Caco-2 (cell line): Measurements from ENCODE around the gene LPCAT1. TPM values are rescaled to one million over a fixed set of nuclear protein-coding genes. Genes with fewer than 3 reads are reported as not detected.

Source experiments
- BruUV-seq: library from RNA; stranded (reverse); fragments of 400-500 nt; replicated peaks from 2 replicates; lab custom pipeline; 2021; lab: Mats Ljungman, UMichigan
- CTCF ChIA-PET: fragments of 300-600 bp; sonication (Branson Sonifier 250); formaldehyde crosslinking; loops from one replicate; lab custom pipeline; 2022; ENCODE audit warnings: antibody characterized with exemption; lab: Charles Lee
- POLR2A ChIA-PET: fragments of 300-600 bp; sonication (Branson Sonifier 250); formaldehyde crosslinking; loops from one replicate; lab custom pipeline; 2022; ENCODE audit warnings: antibody characterized with exemption; lab: Charles Lee
- DNase-seq, 2 experiments: peaks; one replicate each; pipeline versions ENCODE4 v3.0.0 to v3.0.0-alpha.2; 2020 to 2022
- H3K27me3 ChIP-seq: replicated peaks from 2 replicates; pipeline ENCODE4 v1.6.0; 2011; ENCODE audit warnings: low read length; ENCODE audit not compliant: control insufficient read depth, insufficient read depth
- H3K36me3 ChIP-seq: 2 replicates; pipeline ENCODE4 v1.5.1; 2011; ENCODE audit warnings: low read length; ENCODE audit not compliant: control insufficient read depth, insufficient read depth
- H3K4me1 ChIP-seq: fragments of 250-450 bp; sonication (Bioruptor Pico); 2 replicates; pipeline ENCODE4 v1.5.1; 2020; ENCODE audit warnings: mild to moderate bottlenecking
- H3K4me3 ChIP-seq: 2 replicates; pipeline ENCODE4 v1.5.1; 2011; ENCODE audit warnings: low read depth, mild to moderate bottlenecking, control low read depth, low read length
- H3K9me3 ChIP-seq: fragments of 250-450 bp; sonication (Bioruptor Pico); 2 replicates; pipeline ENCODE4 v1.5.1; 2020; ENCODE audit warnings: mild to moderate bottlenecking, moderate library complexity
- H3K27ac Mint-ChIP-seq: one replicate; pipeline ENCODE4 v1.8.0; 2022; ENCODE audit warnings: mixed read lengths; ENCODE audit not compliant: unreplicated experiment
- H3K27me3 Mint-ChIP-seq: one replicate; pipeline ENCODE4 v1.8.0; 2022; ENCODE audit warnings: mixed read lengths; ENCODE audit not compliant: insufficient read depth, unreplicated experiment
- H3K36me3 Mint-ChIP-seq: one replicate; pipeline ENCODE4 v1.8.0; 2022; ENCODE audit warnings: mild to moderate bottlenecking, mixed read lengths; ENCODE audit not compliant: insufficient read depth, unreplicated experiment
- H3K4me1 Mint-ChIP-seq: one replicate; pipeline ENCODE4 v1.8.0; 2022; ENCODE audit warnings: low read depth, mixed read lengths; ENCODE audit not compliant: unreplicated experiment
- H3K4me3 Mint-ChIP-seq: one replicate; pipeline ENCODE4 v1.8.0; 2022; ENCODE audit warnings: mild to moderate bottlenecking, moderate library complexity, mixed read lengths; ENCODE audit not compliant: unreplicated experiment
- H3K9me3 Mint-ChIP-seq: one replicate; pipeline ENCODE4 v1.8.0; 2022; ENCODE audit warnings: mixed read lengths; ENCODE audit not compliant: unreplicated experiment
- intact Hi-C: fragments of 100-400 bp; cut with micrococcal nuclease; formaldehyde crosslinking; loops from one replicate; pipeline ENCODE4 v1.10.0; 2022; ENCODE audit not compliant: unreplicated experiment
- total RNA-seq: library from RNA; stranded (reverse); gene quantifications from 2 replicates; pipeline ENCODE4 v1.2.3, GENCODE V29; 2022
- TF ChIP-seq, protein P1 (sequence below), 2 experiments: fragments of 200-600 bp in 1 of 2; IDR thresholded peaks; 1 replicate in 1 of 2; 2 replicates in 1 of 2; pipeline versions ENCODE4 v1.5.1 to v1.8.0; 2011 to 2022; ENCODE audit warnings: antibody characterized with exemption in 1 of 2, control low read depth in 1 of 2, inconsistent platforms in 1 of 2, low read depth in 1 of 2, low read length in 1 of 2, mild to moderate bottlenecking in 1 of 2, moderate library complexity in 1 of 2; ENCODE audit not compliant: insufficient read depth in 1 of 2, severe bottlenecking in 1 of 2, unreplicated experiment in 1 of 2

The LPCAT1 gene
- total RNA-seq, 1 experiment from 2014 or later = 52.8 TPM

DNA sequence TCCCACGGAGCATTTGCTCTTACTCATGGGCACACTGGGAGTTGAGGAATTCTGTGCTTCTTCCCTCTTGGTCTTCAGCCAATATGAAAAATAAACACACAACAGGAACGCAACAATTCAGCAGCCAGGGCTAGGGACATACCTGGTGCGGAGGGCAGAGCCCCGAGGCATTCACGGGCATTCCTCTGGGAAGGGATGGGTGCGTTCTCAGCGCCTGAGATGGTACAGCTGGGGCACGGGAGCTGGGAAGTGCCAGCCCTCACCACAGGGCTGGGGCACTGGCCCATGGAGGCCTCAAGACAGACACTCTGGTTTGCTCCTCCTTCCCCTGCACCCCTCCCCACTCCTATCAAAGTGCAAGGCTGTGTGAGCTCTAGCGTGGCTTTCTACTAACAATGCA lies 80.6 kb downstream of the LPCAT1 start:
- Mint-ChIP-seq H3K4me1 (no peaks in the 10 kb centered on the region), H3K9me3 (peaks cover 17% of the 10 kb centered on the region), H3K27me3 (peaks cover 7% of the 10 kb centered on the region), H3K36me3 (no peaks in the 10 kb centered on the region), H3K27ac (no peak overlapping the region), H3K4me3 (no peak overlapping the region)
- intact Hi-C loops = no loop called here
- Histone ChIP-seq H3K36me3 (no peaks in the 10 kb centered on the region), H3K9me3 (no peaks in the 10 kb centered on the region), H3K4me3 (no peak overlapping the region), H3K4me1 (no peaks in the 10 kb centered on the region), H3K27me3 (no peaks in the 10 kb centered on the region)
- no peak for DNase-seq
- POLR2A ChIA-PET = no interaction called here
- TF ChIP-seq, protein P1, sequence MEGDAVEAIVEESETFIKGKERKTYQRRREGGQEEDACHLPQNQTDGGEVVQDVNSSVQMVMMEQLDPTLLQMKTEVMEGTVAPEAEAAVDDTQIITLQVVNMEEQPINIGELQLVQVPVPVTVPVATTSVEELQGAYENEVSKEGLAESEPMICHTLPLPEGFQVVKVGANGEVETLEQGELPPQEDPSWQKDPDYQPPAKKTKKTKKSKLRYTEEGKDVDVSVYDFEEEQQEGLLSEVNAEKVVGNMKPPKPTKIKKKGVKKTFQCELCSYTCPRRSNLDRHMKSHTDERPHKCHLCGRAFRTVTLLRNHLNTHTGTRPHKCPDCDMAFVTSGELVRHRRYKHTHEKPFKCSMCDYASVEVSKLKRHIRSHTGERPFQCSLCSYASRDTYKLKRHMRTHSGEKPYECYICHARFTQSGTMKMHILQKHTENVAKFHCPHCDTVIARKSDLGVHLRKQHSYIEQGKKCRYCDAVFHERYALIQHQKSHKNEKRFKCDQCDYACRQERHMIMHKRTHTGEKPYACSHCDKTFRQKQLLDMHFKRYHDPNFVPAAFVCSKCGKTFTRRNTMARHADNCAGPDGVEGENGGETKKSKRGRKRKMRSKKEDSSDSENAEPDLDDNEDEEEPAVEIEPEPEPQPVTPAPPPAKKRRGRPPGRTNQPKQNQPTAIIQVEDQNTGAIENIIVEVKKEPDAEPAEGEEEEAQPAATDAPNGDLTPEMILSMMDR (IDR thresholded peaks at IDR 0.05; ENCODE audit: insufficient read depth in 1 of 2, low read depth in 1 of 2, low read length in 1 of 2, severe bottlenecking in 1 of 2, unreplicated experiment in 1 of 2) = no peak
- CTCF ChIA-PET = no interaction called here
- BruUV-seq = no TSS peak

- H3K27me3 Mint-ChIP-seq = peaks cover 7% of the 10 kb centered on the region
- ChIA-PET POLR2A (no interaction called here), CTCF (no interaction called here)
- Histone ChIP-seq H3K4me3 (no peak overlapping the region), H3K27me3 (no peaks in the 10 kb centered on the region), H3K36me3 (no peaks in the 10 kb centered on the region), H3K4me1 (0 out of 2 replicates have a peak, but pooled peaks cover under 1% of the 10 kb centered on the region), H3K9me3 (no peaks in the 10 kb centered on the region)
- peaks cover under 1% of the 10 kb centered on the region for H3K4me1 Mint-ChIP-seq
- TF ChIP-seq, protein P1 (IDR thresholded peaks at IDR 0.05; ENCODE audit: insufficient read depth in 1 of 2, low read depth in 1 of 2, low read length in 1 of 2, severe bottlenecking in 1 of 2, unreplicated experiment in 1 of 2) = no peak
- DNase-seq = peak in 1 of 2 experiments; percentile 20
- H3K27ac Mint-ChIP-seq = no peak overlapping the region
- H3K9me3 Mint-ChIP-seq = peaks cover 17% of the 10 kb centered on the region
- no peak overlapping the region for H3K4me3 Mint-ChIP-seq
- intact Hi-C loops = no loop called here
- BruUV-seq = no TSS peak
- no peaks in the 10 kb centered on the region for H3K36me3 Mint-ChIP-seq
These were observed 81.3 kb downstream of the LPCAT1 start for GRCh38 chr5:1442222-1443145.

DNA sequence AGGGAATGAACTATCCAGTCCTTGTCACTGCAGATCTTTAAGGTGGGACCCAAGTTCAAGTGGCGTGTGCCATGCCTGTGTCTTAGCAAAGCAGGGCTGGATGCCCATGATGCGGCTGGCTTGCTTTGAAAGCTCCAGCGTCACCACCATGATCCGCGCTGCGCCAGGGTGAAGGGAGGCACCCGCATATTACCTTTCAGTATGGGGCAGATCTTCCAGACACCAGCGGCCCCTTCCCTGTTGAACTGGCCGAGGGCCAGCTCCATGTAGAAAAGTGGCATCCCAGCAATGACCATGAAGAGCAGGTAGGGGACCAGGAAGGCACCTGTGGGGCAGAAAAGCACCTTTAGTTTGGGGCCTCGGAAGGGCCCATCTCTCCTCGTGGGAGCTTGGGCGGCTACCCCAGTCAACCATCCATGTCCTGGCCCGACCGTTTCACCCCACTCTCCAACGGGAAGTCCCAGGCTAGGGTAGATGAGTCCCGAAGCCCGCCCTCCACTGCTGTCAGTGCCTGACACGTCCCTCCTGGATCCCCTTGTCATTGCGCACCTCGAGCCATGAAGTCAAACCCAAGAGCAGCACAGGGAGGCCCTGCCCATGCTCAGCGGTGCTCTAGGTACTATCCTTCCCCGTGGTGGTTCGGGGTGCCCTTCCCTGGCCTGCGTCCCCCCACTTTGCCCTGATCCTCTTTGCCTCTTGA lies 82.4 kb downstream of the LPCAT1 start:
- intact Hi-C loops = no loop called here
- POLR2A ChIA-PET = no interaction called here
- peaks cover 5% of the 10 kb centered on the region for H3K27me3 Mint-ChIP-seq

More for the DNA sequence above, 82.4 kb downstream of the LPCAT1 start:
- Mint-ChIP-seq H3K4me1 (peaks cover 7% of the 10 kb centered on the region), H3K9me3 (peaks cover 17% of the 10 kb centered on the region), H3K36me3 (no peaks in the 10 kb centered on the region), H3K4me3 (no peak overlapping the region), H3K27ac (no peak overlapping the region)
- TF ChIP-seq, protein P1 (IDR thresholded peaks at IDR 0.05; ENCODE audit: insufficient read depth in 1 of 2, low read depth in 1 of 2, low read length in 1 of 2, severe bottlenecking in 1 of 2, unreplicated experiment in 1 of 2) = no peak
- H3K36me3 ChIP-seq = no peaks in the 10 kb centered on the region
- CTCF ChIA-PET = no interaction called here
- no peak overlapping the region for H3K4me3 ChIP-seq
- H3K9me3 ChIP-seq = no peaks in the 10 kb centered on the region
- no TSS peak for BruUV-seq
- DNase-seq = no peak
- H3K4me1 ChIP-seq = 0 out of 2 replicates have a peak, but pooled peaks cover 3% of the 10 kb centered on the region
- H3K27me3 ChIP-seq = no peaks in the 10 kb centered on the region
